Omental fat pad (tissue), 4 donors: Measurements from ENCODE around the gene TPD52L1. TPM values are rescaled to one million over a fixed set of nuclear protein-coding genes. Genes with fewer than 3 reads are reported as not detected.

Experiments
- ATAC-seq: fragments of 150-250 bp; one replicate; pipeline ENCODE4 v1.9.1; 2016; ENCODE audit warnings: mild to moderate bottlenecking, moderate library complexity; ENCODE audit not compliant: low FRiP score
- DNase-seq: peaks from one replicate; pipeline ENCODE4 v3.0.0-alpha.2; 2019; ENCODE audit warnings: low spot score
- total RNA-seq, 4 donors: library from RNA; depleted of rRNA; stranded (reverse); fragments of >200 nt; gene quantifications; one replicate each; pipeline ENCODE4 v1.1.0, GENCODE V29; 2016
- TF ChIP-seq, protein P1 (sequence below), 3 donors: fragments of 450-650 bp; IDR thresholded peaks; one replicate each; pipeline ENCODE4 v1.5.1; 2016 to 2017; ENCODE audit warnings: antibody characterized with exemption in 3 of 3, mild to moderate bottlenecking in 3 of 3, moderate library complexity in 2 of 3

Gene TPD52L1
- total RNA-seq, 4 donors from 2014 or later: 59.1 to 150 (median 68.4) TPM

DNA sequence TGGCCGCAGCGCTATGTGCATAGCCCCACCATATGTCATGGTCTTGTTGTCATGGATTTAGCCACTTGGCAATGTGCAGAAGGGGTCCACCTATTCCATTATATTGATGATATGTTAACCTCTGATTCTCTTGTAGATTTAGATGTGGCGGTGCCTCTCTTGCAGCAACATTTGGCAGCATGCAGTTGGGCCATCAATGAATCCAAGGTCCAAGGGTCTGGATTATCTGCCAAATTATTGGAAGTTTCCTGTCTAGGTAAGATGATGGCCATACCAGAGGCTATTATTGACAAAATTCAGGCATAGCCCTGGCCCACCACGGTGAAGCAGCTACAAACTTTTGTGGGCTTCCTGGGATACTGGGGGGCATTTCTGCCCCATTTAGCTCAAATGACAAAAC lies 116.8 kb downstream of the TPD52L1 start:
- TF ChIP-seq, protein P1, sequence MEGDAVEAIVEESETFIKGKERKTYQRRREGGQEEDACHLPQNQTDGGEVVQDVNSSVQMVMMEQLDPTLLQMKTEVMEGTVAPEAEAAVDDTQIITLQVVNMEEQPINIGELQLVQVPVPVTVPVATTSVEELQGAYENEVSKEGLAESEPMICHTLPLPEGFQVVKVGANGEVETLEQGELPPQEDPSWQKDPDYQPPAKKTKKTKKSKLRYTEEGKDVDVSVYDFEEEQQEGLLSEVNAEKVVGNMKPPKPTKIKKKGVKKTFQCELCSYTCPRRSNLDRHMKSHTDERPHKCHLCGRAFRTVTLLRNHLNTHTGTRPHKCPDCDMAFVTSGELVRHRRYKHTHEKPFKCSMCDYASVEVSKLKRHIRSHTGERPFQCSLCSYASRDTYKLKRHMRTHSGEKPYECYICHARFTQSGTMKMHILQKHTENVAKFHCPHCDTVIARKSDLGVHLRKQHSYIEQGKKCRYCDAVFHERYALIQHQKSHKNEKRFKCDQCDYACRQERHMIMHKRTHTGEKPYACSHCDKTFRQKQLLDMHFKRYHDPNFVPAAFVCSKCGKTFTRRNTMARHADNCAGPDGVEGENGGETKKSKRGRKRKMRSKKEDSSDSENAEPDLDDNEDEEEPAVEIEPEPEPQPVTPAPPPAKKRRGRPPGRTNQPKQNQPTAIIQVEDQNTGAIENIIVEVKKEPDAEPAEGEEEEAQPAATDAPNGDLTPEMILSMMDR (IDR thresholded peaks at IDR 0.05): no peak
- DNase-seq (no peak), ATAC-seq (no peak)

DNA sequence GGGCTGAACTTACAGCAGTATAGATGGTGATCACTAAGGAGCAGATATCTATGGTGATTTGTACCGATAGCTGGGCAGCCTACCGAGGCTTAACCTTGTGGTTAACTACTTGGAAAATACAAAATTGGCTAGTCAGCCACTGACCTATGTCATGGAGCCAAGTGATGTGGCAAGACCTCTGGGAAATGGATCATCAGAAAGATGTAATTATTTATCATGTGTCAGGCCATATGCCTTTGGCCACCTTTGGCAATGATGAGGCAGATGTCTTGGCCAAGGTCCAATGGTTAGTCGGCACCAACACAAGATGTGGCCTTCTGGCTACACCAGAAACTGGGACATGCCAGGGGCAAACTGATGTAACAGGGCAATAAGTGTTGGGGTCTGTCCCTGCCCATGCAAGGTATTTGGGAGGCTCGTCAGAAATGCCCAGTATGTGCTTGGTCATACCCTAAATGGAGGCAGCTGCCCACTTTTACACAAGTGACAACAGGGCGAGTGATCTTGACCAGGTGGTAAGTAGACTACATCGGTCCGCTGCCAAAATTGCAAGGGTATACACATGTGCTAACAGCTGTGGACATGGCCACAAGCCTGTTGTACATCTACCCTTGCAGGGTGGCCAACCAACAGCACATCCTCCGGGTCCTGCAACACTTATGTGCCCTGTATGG lies 118.0 kb downstream of the TPD52L1 start:
- TF ChIP-seq, protein P1 (IDR thresholded peaks at IDR 0.05): no peak
- DNase-seq (no peak), ATAC-seq (no peak)

DNA sequence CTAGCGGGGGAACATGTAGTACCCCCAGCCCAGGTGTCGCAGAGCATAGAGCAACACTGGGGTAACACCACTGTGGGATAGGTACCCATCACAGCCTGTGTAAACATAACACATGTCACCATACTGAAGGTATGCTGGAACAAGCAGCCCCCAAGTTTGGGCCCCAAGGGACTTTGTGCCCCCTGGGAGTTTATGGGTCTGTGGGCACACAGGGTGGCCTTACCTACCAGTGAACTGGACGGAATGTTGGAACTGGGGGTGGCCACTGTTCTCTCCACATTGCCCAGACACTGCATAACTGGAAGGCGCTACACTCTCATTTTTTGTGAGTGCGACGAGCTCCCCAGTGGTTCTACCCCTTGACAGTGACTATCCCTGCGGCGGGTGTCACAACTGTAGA lies 119.7 kb downstream of the TPD52L1 start:
- DNase-seq: no peak
- ATAC-seq: no peak
- TF ChIP-seq, protein P1 (IDR thresholded peaks at IDR 0.05): no peak

DNA sequence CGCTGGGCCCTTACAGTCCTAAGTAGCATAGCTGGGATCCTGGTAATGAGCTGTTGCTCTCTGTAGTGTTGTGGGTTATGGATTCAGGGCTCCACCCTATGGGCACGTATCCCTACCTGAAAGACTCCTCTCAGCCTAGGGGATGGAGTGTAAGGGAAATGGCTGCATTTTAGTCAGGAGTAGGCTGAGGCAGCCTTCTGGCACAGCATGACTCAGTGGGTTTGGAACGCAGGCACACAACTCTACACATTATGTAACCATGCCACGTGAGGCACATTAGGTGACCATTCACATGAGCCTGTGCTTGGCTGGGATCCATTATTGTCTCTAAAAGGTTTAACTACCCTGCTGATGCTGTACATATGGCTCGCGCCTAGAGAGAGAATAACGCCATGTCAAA lies 120.4 kb downstream of the TPD52L1 start:
- ATAC-seq (no peak), DNase-seq (no peak)
- TF ChIP-seq, protein P1 (IDR thresholded peaks at IDR 0.05): no peak

DNA sequence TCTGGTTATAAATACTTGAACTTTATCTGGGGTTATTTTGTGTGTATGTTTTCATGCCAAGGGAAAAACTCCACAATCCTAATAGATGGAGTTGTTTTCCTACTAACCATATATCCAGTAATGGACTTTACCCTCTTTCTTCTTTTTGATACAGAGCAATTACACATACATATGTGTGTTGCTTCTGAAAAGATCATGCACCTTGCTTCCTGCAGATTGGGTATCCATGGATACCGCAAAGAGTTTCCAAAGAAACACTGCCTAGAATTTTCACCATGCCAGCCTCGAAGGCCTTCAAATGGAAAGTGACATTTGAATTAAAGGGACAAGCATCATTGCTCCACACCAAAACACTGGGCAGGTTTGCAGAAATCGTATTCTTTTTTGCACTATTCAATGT lies 121.4 kb downstream of the TPD52L1 start:
- ATAC-seq (no peak), DNase-seq (no peak)
- TF ChIP-seq, protein P1 (IDR thresholded peaks at IDR 0.05): no peak

DNA sequence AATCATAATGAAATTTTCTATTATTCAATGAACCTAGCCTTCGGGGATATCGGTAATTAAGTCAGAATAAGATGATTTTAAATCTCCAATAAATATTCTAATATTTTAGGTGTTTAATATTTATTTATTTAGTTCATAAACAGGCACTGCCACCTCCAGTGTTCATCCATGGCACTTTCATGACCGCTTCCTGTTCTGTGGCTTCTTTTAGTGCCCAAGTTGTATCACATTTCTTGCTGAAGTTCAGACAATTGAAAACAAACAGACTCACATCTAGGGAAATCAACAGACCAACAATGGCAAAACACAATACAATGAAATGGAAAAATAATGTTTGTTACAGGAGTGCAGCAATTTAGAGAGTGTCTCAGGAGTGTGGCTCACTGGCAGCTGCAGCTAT lies 122.2 kb downstream of the TPD52L1 start:
- TF ChIP-seq, protein P1 (IDR thresholded peaks at IDR 0.05): no peak
- ATAC-seq (no peak), DNase-seq (no peak)

DNA sequence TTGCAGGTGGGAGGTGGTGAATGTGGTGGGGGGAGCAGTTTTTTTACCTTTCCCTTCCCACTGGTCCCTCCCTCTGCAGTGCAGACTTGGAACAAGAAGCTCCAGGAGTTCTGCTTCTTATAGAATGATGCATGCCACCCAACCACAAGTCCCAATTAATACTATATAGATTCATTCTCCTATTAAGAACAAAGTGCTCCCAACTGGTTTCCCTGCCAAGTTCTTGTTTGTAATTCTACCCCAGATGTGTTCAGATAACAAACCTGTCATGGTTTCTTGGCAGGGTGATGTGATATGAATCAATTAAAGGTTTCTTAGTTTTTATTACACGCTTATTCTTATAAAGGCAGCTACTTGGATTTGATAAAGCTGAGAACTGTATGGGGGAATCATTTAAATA lies 124.3 kb downstream of the TPD52L1 start:
- TF ChIP-seq, protein P1 (IDR thresholded peaks at IDR 0.05): no peak
- ATAC-seq: no peak
- DNase-seq: no peak
